GM19324 (cell line): ENCODE measurements around the gene ZBED2.
"Not testable (repeated sequence)": the region's sequence is repeated elsewhere in the genome, so short reads cannot be mapped to it uniquely, and the experiment has no call there.

ENCODE experiments used
- ATAC-seq: cut with Tn5 transposase; IDR thresholded peaks from one replicate; pipeline ENCODE4 v1.9.1; 2021; ENCODE audit warnings: mild to moderate bottlenecking, moderate library complexity; ENCODE audit not compliant: unreplicated experiment, low FRiP score

The ZBED2 gene

GRCh38 chr3:111595232-111595631, at the start of gene ZBED2:
Gene ZBED2 (minus strand): TSS chr3:111595346. CDS start chr3:111594201, 1,145 bp downstream.
- no peak for ATAC-seq

- ATAC-seq: no peak
Observed at GRCh38 chr3:111639316-111639715, 44.2 kb upstream of the ZBED2 start.

- no peak for ATAC-seq
Observed at GRCh38 chr3:111636366-111636885, 41.3 kb upstream of the ZBED2 start.

GRCh38 chr3:111635403-111635802, 40.3 kb upstream of the ZBED2 start:
- no peak for ATAC-seq

- ATAC-seq: not testable (repeated sequence)
Observed at GRCh38 chr3:111630638-111631037, 35.5 kb upstream of the ZBED2 start.

- not testable (repeated sequence) for ATAC-seq
Observed at GRCh38 chr3:111629018-111629417, 33.9 kb upstream of the ZBED2 start.

GRCh38 chr3:111627092-111627491, 31.9 kb upstream of the ZBED2 start:
- ATAC-seq: no peak

GRCh38 chr3:111621535-111621934, 26.4 kb upstream of the ZBED2 start:
- ATAC-seq: no peak

- no peak for ATAC-seq
Observed at GRCh38 chr3:111619833-111620232, 24.7 kb upstream of the ZBED2 start.

- no peak for ATAC-seq
Observed at GRCh38 chr3:111618945-111619344, 23.8 kb upstream of the ZBED2 start.

GRCh38 chr3:111617912-111618601, 22.9 kb upstream of the ZBED2 start:
- ATAC-seq: no peak

GRCh38 chr3:111617406-111617805, 22.3 kb upstream of the ZBED2 start:
- no peak for ATAC-seq

- peak; percentile 89 for ATAC-seq
Observed at GRCh38 chr3:111616417-111617105, 21.4 kb upstream of the ZBED2 start.

- ATAC-seq: no peak
Observed at GRCh38 chr3:111615880-111616279, 20.7 kb upstream of the ZBED2 start.

GRCh38 chr3:111613294-111613693, 18.1 kb upstream of the ZBED2 start:
- no peak for ATAC-seq

- ATAC-seq: no peak
Observed at GRCh38 chr3:111610612-111611054, 15.5 kb upstream of the ZBED2 start.

- ATAC-seq: peak; percentile 75
Observed at GRCh38 chr3:111610189-111610588, 15.0 kb upstream of the ZBED2 start.

GRCh38 chr3:111609700-111610099, 14.6 kb upstream of the ZBED2 start:
- no peak for ATAC-seq

- ATAC-seq: peak; percentile 40
Observed at GRCh38 chr3:111608383-111608782, 13.2 kb upstream of the ZBED2 start.

- no peak for ATAC-seq
Observed at GRCh38 chr3:111607240-111607920, 12.2 kb upstream of the ZBED2 start.

GRCh38 chr3:111605493-111605892, 10.3 kb upstream of the ZBED2 start:
- no peak for ATAC-seq
